ENCODE data around the gene ZNF784.

Gene ZNF784

GRCh38 chr19:55624109-55625003 lies at the start of gene ZNF784:
TSS of gene ZNF784 (minus strand) at chr19:55624566. CDS start at chr19:55624561, 5 bp downstream.
- no peak for TF ChIP-seq RARB (CRISPR knock-in tag; IDR thresholded peaks at IDR 0.05)
- TF ChIP-seq ESRRG (CRISPR knock-in tag; IDR thresholded peaks at IDR 0.05), result no peak
- TF ChIP-seq ARNTL (CRISPR knock-in tag; IDR thresholded peaks at IDR 0.05; ENCODE audit: borderline replicate concordance, low read depth), result no peak
- TF ChIP-seq ZFP30 (CRISPR knock-in tag; IDR thresholded peaks at IDR 0.05), result no peak
- no peak for TF ChIP-seq OSR1 (CRISPR knock-in tag; IDR thresholded peaks at IDR 0.05)
- TF ChIP-seq PPARA (CRISPR knock-in tag; IDR thresholded peaks at IDR 0.05; ENCODE audit: borderline replicate concordance), result no peak
- no peak for TF ChIP-seq ZNF565 (CRISPR knock-in tag; conservative IDR thresholded peaks at IDR 0.05; ENCODE audit: low read depth)
- TF ChIP-seq ZNF70 (CRISPR knock-in tag; IDR thresholded peaks at IDR 0.05), result no peak
- TF ChIP-seq TSHZ2 (CRISPR knock-in tag; IDR thresholded peaks at IDR 0.05), result no peak
- TF ChIP-seq GLIS3 (CRISPR knock-in tag; IDR thresholded peaks at IDR 0.05), result no peak
- no peak for TF ChIP-seq ZC3H10 (CRISPR knock-in tag; IDR thresholded peaks at IDR 0.05)
- peak; percentile 75 for ATAC-seq

- no peak for ATAC-seq
- no peak for TF ChIP-seq POU6F1 (CRISPR knock-in tag; IDR thresholded peaks at IDR 0.05; ENCODE audit: borderline replicate concordance, low read depth)
- TF ChIP-seq ZFP30 (CRISPR knock-in tag; IDR thresholded peaks at IDR 0.05), result no peak
- TF ChIP-seq ISL1 (CRISPR knock-in tag; IDR thresholded peaks at IDR 0.05), result no peak
- TF ChIP-seq TSHZ2 (CRISPR knock-in tag; IDR thresholded peaks at IDR 0.05), result no peak
- TF ChIP-seq PPARA (CRISPR knock-in tag; IDR thresholded peaks at IDR 0.05; ENCODE audit: borderline replicate concordance), result no peak
- no peak for TF ChIP-seq ZNF8 (CRISPR knock-in tag; IDR thresholded peaks at IDR 0.05)
- no peak for TF ChIP-seq PATZ1 (CRISPR knock-in tag; IDR thresholded peaks at IDR 0.05; ENCODE audit: borderline replicate concordance)
- no peak for TF ChIP-seq GLIS3 (CRISPR knock-in tag; IDR thresholded peaks at IDR 0.05)
- no peak for TF ChIP-seq TCF4 (CRISPR knock-in tag; IDR thresholded peaks at IDR 0.05; ENCODE audit: borderline replicate concordance)
- TF ChIP-seq ZNF70 (CRISPR knock-in tag; IDR thresholded peaks at IDR 0.05), result no peak
- TF ChIP-seq RARB (CRISPR knock-in tag; IDR thresholded peaks at IDR 0.05), result no peak
- no peak for TF ChIP-seq ZC3H10 (CRISPR knock-in tag; IDR thresholded peaks at IDR 0.05)
- no peak for TF ChIP-seq CREB5 (CRISPR knock-in tag; IDR thresholded peaks at IDR 0.05; ENCODE audit: low read depth)
- no peak for TF ChIP-seq OSR1 (CRISPR knock-in tag; IDR thresholded peaks at IDR 0.05)
- no peak for TF ChIP-seq CSRNP3 (CRISPR knock-in tag; IDR thresholded peaks at IDR 0.05)
- TF ChIP-seq BACH2 (CRISPR knock-in tag; IDR thresholded peaks at IDR 0.05; ENCODE audit: borderline replicate concordance), result no peak
- no peak for TF ChIP-seq TOX (CRISPR knock-in tag; IDR thresholded peaks at IDR 0.05; ENCODE audit: borderline replicate concordance)
Measured at GRCh38 chr19:55673889-55674288, 49.5 kb upstream of the ZNF784 start.
